ENCODE measurements around the gene TMEM208.

The TMEM208 gene

GRCh38 chr16:67196881-67197280 is 30.0 kb upstream of the TMEM208 start:
- no peak for DNase-seq
- H3K4me3 Mint-ChIP-seq = no peak overlapping the region
- peaks cover 56% of the 10 kb centered on the region for H3K36me3 Mint-ChIP-seq
- CTCF ChIA-PET = interaction anchor here (1.3 to 1.9 kb wide), 3 partner anchors 12 to 30 kb away, joined by 3 to 6 read pairs (median 6); partner anchors contain the start of gene TMEM208
- H3K4me1 Mint-ChIP-seq = peaks cover 41% of the 10 kb centered on the region
- no peaks in the 10 kb centered on the region for H3K27me3 Mint-ChIP-seq
- H3K9me3 Mint-ChIP-seq = no peaks in the 10 kb centered on the region
- H3K27ac Mint-ChIP-seq = no peak overlapping the region

- H3K4me3 Mint-ChIP-seq = no peak overlapping the region
- H3K36me3 Mint-ChIP-seq = peaks cover 55% of the 10 kb centered on the region
- H3K27ac Mint-ChIP-seq = no peak overlapping the region
- DNase-seq = no peak
- peaks cover 36% of the 10 kb centered on the region for H3K4me1 Mint-ChIP-seq
- H3K9me3 Mint-ChIP-seq = no peaks in the 10 kb centered on the region
- no peaks in the 10 kb centered on the region for H3K27me3 Mint-ChIP-seq
- CTCF ChIA-PET = interaction anchor here (0.8 to 1.9 kb wide), 9 partner anchors 8 to 230 kb away, joined by 3 to 7 read pairs (median 5); partner anchors contain the start of genes EXOC3L1, TMEM208 and TPPP3
Measured at GRCh38 chr16:67197704-67198103, 29.2 kb upstream of the TMEM208 start.

GRCh38 chr16:67198238-67198734 is 28.6 kb upstream of the TMEM208 start:
- H3K36me3 Mint-ChIP-seq = peaks cover 55% of the 10 kb centered on the region
- peak overlapping the region; percentile 37 for H3K27ac Mint-ChIP-seq
- no peaks in the 10 kb centered on the region for H3K9me3 Mint-ChIP-seq
- no peak overlapping the region for H3K4me3 Mint-ChIP-seq
- no peaks in the 10 kb centered on the region for H3K27me3 Mint-ChIP-seq
- peak; percentile 52 for DNase-seq
- peaks cover 31% of the 10 kb centered on the region for H3K4me1 Mint-ChIP-seq
- CTCF ChIA-PET = interaction anchor here (0.8 to 1.9 kb wide), 8 partner anchors 8 to 230 kb away, joined by 3 to 7 read pairs (median 5); partner anchors contain the start of genes EXOC3L1, TMEM208 and TPPP3

DNA sequence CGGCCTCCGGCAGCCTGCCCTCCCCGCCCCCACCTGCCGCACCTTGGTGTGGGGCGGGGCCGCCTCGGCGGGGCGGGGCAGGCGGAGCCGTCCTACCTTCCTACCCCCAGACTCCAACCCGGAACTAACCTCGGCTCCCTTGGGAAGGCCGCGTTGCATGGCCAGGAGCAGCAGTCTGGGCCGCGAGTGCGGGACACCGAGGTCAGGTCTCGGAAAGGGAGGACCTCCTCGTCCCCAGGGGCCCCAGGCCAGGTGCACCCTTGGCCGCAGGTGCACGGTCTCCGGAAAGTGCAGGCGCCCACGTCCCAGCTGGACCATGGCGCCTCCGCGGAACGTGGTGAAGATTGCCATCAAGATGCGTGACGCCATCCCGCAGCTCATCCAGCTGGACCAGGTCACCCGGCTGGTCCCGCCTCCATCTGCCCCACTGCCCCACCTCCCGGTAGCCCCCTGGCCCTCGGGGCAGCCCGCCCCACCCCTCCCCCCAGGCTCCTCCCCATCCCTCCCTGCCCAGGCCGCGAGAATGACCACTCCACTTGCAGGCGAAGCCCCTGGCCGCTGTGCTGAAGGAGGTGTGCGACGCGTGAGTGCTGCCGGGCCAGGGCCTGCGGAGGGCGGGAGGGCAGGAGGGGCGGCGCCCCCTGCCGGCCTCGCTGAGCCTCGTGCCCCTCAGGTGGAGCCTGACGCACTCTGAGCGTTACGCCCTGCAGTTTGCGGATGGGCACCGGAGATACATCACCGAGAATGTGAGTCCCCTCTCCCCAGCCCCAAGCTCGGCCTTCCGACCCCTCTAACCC is 27.7 kb upstream of the TMEM208 start, which contains the start of gene ELMO3:
Gene ELMO3, plus strand, starts transcription at position 121 of the 797 bp plus-strand sequence. Its CDS starts 196 bp downstream, at position 317.
- Mint-ChIP-seq H3K9me3 (no peaks in the 10 kb centered on the region), H3K36me3 (peaks cover 53% of the 10 kb centered on the region), H3K27me3 (no peaks in the 10 kb centered on the region), H3K4me3 (no peak within 1 kb of the TSS), H3K27ac (peak within 1 kb of the TSS; percentile 37), H3K4me1 (peaks cover 23% of the 10 kb centered on the region)
- DNase-seq = no peak
- CTCF ChIA-PET = interaction anchor here (1.0 to 1.9 kb wide), 3 partner anchors 9 to 13 kb away, joined by 5 to 7 read pairs (median 5); partner anchors contain the start of gene EXOC3L1

DNA sequence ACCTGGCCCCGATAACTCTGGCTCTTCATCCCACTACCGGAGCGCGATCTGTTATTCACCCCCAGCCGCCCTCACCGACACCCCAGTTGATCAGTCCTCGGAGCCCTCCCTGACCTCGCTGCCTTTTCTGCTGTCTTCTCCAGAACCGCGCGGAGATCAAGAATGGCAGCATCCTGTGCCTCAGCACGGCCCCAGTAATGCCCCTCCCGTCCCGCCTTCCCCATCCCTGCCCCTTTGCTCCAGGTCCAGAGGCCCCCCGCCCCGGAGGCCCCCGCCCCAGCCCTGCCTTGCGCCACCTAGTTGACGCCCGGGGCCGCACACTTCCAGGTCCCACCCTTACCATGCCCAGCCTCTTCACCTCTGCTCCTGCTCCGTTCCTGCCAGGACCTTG is 27.1 kb upstream of the TMEM208 start:
- H3K36me3 Mint-ChIP-seq = peaks cover 48% of the 10 kb centered on the region
- no peak for DNase-seq
- CTCF ChIA-PET = interaction anchor here (0.9 kb wide), 1 partner anchor 187 kb away, joined by 3 read pairs; no protein-coding TSS in a partner anchor
- no peaks in the 10 kb centered on the region for H3K9me3 Mint-ChIP-seq
- H3K27me3 Mint-ChIP-seq = no peaks in the 10 kb centered on the region
- H3K4me1 Mint-ChIP-seq = peaks cover 19% of the 10 kb centered on the region
- H3K27ac Mint-ChIP-seq = no peak overlapping the region
- no peak overlapping the region for H3K4me3 Mint-ChIP-seq

- CTCF ChIA-PET = interaction anchor here (0.9 kb wide), 1 partner anchor 187 kb away, joined by 3 read pairs; no protein-coding TSS in a partner anchor
- Mint-ChIP-seq H3K27me3 (no peaks in the 10 kb centered on the region), H3K27ac (no peak overlapping the region), H3K4me1 (peaks cover 16% of the 10 kb centered on the region), H3K4me3 (no peak overlapping the region), H3K9me3 (no peaks in the 10 kb centered on the region), H3K36me3 (peaks cover 42% of the 10 kb centered on the region)
- DNase-seq = no peak
Measured at GRCh38 chr16:67200491-67200890, 26.4 kb upstream of the TMEM208 start.

DNA sequence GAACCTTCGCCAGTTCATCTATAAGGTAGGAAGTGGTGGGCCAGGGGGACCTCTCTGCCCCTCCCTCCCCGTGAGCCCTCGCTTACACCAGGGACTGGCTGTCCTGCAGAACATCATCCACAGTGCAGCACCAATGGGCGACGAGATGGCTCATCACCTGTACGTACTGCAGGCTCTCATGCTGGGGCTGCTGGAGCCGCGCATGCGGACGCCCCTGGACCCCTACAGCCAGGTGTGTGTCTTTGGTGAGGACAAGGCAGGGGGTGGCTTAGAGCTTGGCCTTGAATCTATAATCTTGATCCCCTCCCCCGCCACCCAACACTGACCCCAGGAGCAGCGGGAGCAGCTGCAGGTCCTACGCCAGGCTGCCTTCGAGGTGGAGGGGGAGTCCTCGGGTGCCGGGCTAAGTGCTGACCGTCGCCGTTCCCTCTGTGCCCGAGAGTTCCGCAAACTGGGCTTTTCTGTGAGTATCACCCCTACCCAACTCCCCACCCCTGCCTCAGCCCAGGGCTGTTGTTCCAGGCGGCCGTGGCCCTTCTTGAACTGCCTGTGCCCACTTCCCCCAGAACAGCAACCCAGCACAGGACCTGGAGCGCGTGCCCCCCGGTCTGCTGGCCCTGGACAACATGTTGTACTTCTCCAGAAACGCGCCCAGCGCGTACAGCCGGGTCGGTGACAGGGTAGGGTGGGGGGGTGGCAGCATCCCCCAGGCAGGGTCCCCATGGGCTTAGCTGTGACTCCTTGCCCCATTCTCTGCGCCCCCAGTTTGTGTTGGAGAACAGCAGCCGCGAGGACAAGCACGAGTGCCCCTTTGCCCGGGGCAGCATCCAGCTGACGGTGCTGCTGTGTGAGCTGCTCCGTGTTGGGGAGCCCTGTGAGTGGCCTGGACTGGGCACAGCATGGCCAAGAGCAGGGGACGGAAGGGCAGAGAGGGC is 25.3 kb upstream of the TMEM208 start:
- H3K9me3 Mint-ChIP-seq = no peaks in the 10 kb centered on the region
- no peak overlapping the region for H3K4me3 Mint-ChIP-seq
- no peaks in the 10 kb centered on the region for H3K27me3 Mint-ChIP-seq
- peaks cover 35% of the 10 kb centered on the region for H3K36me3 Mint-ChIP-seq
- CTCF ChIA-PET = no interaction called here
- H3K27ac Mint-ChIP-seq = no peak overlapping the region
- DNase-seq = no peak
- H3K4me1 Mint-ChIP-seq = peaks cover 4% of the 10 kb centered on the region

DNA sequence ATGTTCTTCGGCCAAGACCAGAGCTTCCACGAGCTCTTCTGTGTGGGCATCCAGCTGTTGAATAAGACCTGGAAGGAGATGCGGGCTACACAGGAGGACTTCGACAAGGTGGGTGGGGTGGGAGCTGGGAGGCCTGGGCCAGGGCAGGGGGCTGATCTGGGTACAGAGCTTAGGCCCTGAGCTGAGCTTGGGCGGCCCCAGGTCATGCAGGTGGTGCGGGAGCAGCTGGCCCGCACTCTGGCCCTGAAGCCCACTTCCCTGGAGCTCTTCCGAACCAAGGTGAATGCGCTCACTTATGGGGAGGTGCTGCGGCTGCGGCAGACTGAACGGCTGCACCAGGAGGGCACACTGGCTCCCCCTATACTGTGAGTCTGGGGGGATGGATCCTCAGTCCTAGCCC is 24.5 kb upstream of the TMEM208 start:
- CTCF ChIA-PET = interaction anchor here (1.0 kb wide), 1 partner anchor 9 kb away, joined by 3 read pairs; no protein-coding TSS in a partner anchor

GRCh38 chr16:67202956-67203493 is 23.9 kb upstream of the TMEM208 start:
- Mint-ChIP-seq H3K4me3 (no peak overlapping the region), H3K36me3 (peaks cover 28% of the 10 kb centered on the region), H3K27ac (no peak overlapping the region), H3K4me1 (peaks cover 2% of the 10 kb centered on the region), H3K27me3 (no peaks in the 10 kb centered on the region), H3K9me3 (no peaks in the 10 kb centered on the region)
- DNase-seq = no peak
- CTCF ChIA-PET = interaction anchor here (1.0 kb wide), 1 partner anchor 9 kb away, joined by 3 read pairs; no protein-coding TSS in a partner anchor

More for the DNA sequence above, 24.5 kb upstream of the TMEM208 start:
- Mint-ChIP-seq H3K27me3 (no peaks in the 10 kb centered on the region), H3K4me1 (peaks cover 2% of the 10 kb centered on the region), H3K27ac (no peak overlapping the region), H3K9me3 (no peaks in the 10 kb centered on the region), H3K4me3 (no peak overlapping the region), H3K36me3 (peaks cover 33% of the 10 kb centered on the region)
- DNase-seq = no peak

DNA sequence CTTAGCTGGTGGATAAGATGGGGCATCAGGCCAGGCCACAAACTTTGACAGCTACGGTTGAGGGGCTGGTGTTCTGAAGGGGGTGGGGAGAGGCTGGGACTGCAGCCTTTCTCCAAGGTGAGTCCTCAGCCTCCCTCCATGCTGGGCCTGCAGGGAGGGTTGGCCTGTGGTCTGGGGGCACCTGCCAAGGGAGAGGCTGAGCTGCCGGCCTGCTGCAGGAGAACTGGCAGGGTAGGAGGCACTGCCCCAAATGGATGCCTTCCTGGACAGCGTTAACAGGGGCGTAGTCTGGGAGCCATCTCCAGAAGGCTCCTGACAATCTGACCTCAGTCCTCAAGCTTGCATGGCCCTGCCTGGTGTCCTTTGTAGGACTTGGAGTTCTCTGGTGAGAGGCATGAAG is 22.9 kb upstream of the TMEM208 start:
- no peak overlapping the region for H3K4me3 Mint-ChIP-seq
- no peak for DNase-seq
- H3K36me3 Mint-ChIP-seq = peaks cover 23% of the 10 kb centered on the region
- CTCF ChIA-PET = interaction anchor here (0.8 kb wide), 1 partner anchor 23 kb away, joined by 3 read pairs; the partner anchor contains the start of gene TMEM208
- H3K27ac Mint-ChIP-seq = no peak overlapping the region
- no peaks in the 10 kb centered on the region for H3K9me3 Mint-ChIP-seq
- no peaks in the 10 kb centered on the region for H3K27me3 Mint-ChIP-seq
- no peaks in the 10 kb centered on the region for H3K4me1 Mint-ChIP-seq

DNA sequence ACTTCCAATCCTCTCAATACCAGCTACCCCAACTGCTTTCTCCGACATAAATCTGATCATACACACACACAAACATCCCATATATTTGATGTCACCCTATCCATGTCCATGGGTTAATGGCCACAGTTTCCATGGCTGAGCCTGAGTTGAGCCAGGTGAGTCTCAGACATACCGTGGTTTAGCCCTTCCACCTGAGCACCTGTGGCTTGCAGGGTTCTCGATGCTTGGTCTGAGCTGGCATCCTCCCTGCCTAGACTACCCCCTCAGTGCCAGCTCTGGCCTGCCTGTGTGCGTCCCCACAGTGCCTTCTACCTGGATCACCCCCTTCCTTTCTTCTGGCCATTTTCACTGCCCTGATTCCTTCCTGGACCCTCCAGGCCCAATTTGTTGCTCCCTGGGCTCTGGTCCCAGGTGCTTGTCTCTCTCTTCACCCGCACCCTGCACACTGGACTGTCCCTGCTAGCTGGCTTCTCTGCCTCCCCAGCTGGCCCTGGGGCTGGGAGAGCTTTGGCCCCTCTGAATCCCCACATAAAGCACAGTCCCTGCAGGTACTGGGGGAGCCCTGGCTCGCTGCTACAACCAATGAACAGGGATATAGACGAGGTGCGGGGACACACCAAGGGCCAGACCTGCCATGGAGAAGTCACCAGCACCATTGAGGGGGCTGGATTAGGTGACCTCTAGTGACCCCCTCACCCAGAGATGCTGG is 20.6 kb upstream of the TMEM208 start:
- H3K4me3 Mint-ChIP-seq = no peak overlapping the region
- no peaks in the 10 kb centered on the region for H3K4me1 Mint-ChIP-seq
- CTCF ChIA-PET = no interaction called here

GRCh38 chr16:67206838-67207248 is 20.1 kb upstream of the TMEM208 start:
- Mint-ChIP-seq H3K36me3 (peaks cover 13% of the 10 kb centered on the region), H3K4me1 (no peaks in the 10 kb centered on the region), H3K27me3 (peaks cover 3% of the 10 kb centered on the region), H3K9me3 (no peaks in the 10 kb centered on the region), H3K4me3 (no peak overlapping the region), H3K27ac (no peak overlapping the region)
- DNase-seq = no peak
- CTCF ChIA-PET = no interaction called here

More for the DNA sequence above, 20.6 kb upstream of the TMEM208 start:
- Mint-ChIP-seq H3K36me3 (peaks cover 14% of the 10 kb centered on the region), H3K27me3 (no peaks in the 10 kb centered on the region), H3K9me3 (no peaks in the 10 kb centered on the region), H3K27ac (no peak overlapping the region)
- no peak for DNase-seq

Measured in activated naive CD4-positive, alpha-beta T cell treated with anti-CD3 and anti-CD28 coated beads, Interleukin-2, amount 10 ng/mL, durations not matched to agents 7 days and 5 days (primary cell).